ENCODE data around the gene FADS2.

The FADS2 gene

DNA sequence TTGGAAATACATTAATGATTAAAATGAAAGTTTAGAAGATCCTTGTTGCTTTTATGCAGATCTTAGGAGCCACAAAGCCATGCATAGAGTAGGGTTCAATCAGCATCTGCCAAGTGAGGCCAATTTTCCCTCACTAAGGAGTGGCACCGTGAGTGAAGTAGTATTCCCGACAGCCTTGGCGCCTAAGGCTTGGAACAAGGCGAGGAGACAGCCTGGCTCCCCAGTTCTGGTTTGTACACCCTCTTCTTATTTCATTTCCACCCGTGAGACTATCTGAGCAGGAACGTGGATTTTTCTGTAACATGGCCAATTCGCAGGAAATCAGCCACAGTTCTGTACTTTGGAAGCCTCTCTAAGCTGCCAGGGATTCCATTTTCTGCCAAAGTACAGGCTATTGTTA, 22.6 kb downstream of the FADS2 start:
- DNase-seq = no peak

- DNase-seq = no peak
Observed at GRCh38 chr11:61851113-61851899, 23.2 kb downstream of the FADS2 start.

GRCh38 chr11:61851900-61852295, 23.8 kb downstream of the FADS2 start:
- DNase-seq = no peak

DNA sequence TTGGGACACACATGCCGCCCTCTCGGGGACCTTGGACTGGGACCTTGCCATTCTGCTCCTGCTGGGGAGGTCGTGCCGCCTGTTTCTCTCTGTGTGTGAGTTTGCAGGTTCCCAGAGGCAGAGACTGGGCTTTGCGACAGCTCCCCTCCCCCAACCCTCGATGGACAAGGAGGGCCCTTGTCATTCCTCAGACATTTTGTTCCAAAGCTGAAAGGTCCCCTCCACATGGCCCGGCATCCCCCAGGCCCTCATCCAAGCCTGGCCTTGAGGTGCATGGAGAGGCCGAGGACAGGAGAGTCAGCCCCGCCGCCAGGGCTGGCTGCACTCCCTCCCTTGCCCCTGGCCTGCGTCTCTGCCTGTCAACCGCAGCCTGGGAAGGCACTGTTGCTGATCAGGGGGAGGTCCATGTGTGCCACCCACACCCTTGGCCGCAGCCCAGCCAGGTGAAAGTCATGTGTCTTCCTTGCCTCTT, 25.6 kb downstream of the FADS2 start:
- no peak for DNase-seq

DNA sequence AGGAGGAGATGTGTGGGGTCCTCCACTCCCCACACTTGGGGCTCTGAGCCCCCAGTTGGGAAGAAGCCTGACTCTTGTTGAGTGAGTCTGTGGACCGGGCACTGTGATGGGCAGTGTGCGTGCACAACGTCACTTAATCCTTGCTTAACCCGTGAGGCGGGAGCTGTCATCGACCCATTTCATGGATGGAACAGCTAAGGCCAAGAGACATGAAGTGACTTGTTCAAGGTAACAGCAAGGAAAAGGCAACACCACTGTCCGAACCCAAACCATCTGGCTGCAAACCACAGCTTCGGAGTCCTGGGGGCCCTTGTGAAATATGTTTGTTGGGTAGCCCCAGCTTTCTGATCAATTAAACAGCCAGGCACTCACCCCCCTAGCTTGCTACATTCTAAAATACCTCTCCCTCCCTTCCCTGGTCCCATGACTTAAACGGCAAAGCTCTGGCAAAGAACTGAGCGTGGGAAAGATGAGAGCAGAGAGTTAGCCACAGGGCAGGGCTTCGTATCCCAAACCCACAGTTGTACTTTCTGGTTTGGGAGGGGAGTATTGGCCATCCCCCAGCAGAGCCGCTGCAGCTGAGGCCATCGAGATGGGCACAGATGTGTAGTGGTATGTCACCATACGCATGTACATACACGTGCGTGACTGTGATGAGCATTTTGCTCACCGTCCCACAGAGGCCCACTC, 26.3 kb downstream of the FADS2 start:
- DNase-seq = no peak

DNA sequence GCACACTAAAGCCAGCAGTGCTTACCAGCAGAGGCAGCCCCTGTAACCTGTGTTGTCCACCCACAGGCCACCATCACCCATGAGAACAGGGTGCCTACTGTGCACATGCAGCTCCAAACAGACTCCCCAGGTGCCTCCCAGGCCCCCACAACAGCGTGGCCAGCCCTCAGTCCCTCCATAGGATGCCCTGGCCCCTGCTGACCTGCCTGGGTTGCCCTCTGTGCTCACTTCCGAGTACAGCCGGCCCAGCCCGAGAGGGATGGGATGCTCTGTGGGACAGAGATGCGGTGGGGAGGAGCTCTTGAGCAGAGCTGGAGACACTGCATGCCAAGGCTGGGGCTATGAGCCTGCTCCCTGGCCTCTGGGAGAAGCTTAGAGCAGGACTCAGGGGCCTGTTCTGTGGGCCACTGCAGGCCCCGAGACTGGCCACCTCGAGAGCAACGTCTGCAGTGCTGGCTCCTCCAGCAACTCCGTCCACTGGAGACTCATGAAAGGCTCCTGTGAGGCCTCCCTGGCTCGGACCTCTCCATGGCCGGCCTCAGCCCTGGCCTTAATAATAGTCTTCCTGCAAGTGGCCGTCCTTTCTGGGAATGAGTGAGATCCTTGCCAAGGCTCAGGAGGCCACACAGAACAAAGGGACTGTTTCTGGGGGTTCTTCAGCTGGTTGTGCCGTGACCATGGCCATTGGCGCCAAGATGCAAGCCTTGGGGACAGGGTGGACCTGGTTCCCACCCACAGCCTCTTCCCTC, 27.0 kb downstream of the FADS2 start:
- DNase-seq = no peak

GRCh38 chr11:61855939-61856680, 28.0 kb downstream of the FADS2 start:
- DNase-seq = no peak

DNA sequence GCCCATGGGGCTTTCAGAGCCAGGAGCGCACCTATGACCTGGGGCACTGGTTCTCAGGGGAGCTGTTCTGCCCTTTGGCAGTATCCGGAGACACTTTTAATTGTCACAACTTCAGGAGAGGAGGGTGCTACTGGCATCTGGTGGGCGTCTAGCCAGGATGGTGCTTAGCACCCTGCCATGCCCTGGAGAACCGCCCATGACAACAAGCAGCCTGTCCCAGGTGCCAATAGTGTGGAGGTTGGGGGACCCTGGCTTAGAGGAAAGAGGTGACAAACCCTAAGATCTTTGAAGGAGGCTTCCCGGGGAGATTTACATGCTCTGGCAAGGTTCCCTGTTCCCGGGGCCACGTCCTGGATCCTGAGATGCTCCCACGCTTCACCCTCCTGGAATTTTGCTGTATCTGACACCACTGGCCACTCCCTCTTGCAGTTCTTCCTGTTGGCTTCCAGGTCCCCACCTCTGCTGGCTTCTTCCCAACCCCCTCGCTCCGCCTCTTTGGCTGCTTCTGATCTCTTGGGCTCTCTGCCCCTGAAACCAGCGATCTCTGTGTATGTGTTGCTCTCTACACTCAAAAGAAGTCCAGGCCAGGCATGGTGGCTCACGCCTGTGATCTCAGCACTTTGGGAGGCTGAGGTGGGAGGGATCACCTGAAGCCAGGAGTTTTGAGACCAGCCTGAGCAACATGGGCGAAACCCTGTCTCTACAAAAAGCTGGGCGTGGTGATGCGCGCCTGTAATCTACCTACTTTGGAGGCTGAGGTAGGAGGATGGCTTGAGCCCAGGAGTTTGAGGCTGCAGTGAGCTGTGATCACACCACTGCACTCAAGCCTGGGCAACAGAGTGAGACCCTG, 32.2 kb downstream of the FADS2 start:
- no peak for DNase-seq

- no peak for DNase-seq
Observed at GRCh38 chr11:61861634-61862033, 33.5 kb downstream of the FADS2 start.

DNA sequence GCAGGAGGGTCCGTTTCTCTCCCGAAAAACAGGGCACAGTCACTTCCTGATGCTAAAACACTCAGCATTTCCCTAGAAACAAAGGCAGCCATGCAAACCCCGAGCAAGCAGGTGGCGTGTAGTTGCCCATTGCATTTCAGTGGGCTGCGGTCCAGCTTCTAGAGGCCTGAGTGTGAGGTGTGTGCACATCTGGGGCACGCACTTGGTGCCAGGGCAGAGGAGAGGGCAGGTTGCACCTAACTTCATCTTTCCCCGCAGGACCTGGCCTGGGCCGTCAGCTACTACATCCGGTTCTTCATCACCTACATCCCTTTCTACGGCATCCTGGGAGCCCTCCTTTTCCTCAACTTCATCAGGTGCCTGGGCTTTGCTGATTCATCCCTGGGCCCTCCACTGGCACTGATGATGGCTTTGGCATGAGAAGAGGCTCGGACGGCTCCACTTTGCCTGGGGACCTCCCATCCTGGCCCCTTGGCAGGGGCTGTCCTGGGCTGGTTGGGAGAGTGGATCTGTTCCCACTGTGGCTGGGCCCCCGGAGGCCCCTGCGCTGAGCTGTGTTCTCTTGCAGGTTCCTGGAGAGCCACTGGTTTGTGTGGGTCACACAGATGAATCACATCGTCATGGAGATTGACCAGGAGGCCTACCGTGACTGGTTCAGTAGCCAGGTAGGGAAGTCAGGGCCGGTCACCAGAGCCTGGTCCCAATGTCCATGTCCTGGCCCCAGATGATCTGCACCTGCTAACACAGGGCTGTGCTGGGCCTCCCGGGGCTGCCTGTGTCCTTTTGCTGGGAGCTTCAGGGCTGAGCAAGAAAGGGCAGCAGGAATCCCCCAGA, 34.8 kb downstream of the FADS2 start:
- no peak for DNase-seq

DNA sequence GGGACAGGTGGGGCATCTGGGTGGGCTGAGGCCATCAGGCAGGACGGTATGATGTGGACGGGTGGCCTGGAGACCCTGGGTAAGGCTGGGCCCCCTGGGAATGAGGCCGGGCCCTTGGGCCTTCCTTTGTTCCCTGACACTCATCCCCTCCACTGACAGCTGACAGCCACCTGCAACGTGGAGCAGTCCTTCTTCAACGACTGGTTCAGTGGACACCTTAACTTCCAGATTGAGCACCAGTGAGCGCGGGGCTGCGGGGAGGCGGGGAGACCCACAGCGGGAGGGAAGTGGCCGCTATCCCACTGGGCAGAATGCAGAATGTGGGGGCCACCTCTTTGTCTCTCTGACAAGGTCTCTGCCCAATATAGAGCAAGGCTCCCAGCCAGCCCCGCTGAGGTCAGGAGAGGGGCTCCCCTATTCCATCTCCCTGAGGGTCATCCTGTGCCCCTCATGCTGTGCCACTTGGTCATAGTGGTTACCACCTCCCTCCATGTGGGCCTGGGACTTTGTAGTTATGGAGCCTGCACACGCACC, 35.5 kb downstream of the FADS2 start:
- no peak for DNase-seq

DNA sequence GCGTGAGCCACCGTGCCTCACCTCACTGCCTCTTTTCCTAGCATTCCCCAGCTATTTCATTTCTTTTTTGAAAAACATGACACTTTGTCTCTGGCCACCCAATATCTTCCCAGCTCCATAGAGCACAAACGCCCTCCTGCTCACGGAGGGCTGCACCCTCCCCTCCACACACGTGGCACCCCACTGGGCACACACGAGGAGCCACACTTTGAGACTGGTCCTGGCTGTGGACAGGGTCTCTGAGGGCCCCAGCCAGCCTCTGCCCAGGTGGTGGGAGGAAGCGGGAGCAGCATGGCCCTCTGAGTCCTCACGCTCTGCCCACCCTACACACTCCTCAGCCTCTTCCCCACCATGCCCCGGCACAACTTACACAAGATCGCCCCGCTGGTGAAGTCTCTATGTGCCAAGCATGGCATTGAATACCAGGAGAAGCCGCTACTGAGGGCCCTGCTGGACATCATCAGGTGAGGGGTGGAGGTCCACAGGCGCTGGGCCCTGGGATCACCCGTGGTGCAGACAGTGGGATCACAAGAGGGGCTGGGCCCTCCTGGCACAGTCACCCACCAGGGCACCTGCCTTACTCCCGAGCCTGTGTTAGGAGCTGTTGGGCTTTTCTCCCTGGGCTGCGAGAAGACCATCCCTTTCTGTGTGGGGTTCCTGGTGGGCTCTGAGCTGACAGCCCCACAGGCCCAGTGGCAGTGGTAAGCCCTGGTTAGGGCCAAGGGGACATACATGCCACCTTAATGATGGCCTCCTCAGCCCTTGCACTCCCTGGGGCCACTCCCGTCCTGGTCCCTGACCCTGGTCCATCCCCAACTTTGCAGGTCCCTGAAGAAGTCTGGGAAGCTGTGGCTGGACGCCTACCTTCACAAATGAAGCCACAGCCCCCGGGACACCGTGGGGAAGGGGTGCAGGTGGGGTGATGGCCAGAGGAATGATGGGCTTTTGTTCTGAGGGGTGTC, 37.0 kb downstream of the FADS2 start:
- DNase-seq = no peak

DNA sequence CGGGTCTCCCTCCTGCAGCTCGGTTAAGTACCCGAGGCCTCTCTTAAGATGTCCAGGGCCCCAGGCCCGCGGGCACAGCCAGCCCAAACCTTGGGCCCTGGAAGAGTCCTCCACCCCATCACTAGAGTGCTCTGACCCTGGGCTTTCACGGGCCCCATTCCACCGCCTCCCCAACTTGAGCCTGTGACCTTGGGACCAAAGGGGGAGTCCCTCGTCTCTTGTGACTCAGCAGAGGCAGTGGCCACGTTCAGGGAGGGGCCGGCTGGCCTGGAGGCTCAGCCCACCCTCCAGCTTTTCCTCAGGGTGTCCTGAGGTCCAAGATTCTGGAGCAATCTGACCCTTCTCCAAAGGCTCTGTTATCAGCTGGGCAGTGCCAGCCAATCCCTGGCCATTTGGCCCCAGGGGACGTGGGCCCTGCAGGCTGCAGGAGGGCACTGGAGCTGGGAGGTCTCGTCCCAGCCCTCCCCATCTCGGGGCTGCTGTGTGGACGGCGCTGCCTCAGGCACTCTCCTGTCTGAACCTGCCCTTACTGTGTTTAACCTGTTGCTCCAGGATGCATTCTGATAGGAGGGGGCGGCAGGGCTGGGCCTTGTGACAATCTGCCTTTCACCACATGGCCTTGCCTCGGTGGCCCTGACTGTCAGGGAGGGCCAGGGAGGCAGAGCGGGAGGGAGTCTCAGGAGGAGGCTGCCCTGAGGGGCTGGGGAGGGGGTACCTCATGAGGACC, 38.3 kb downstream of the FADS2 start:
- DNase-seq = no peak

DNA sequence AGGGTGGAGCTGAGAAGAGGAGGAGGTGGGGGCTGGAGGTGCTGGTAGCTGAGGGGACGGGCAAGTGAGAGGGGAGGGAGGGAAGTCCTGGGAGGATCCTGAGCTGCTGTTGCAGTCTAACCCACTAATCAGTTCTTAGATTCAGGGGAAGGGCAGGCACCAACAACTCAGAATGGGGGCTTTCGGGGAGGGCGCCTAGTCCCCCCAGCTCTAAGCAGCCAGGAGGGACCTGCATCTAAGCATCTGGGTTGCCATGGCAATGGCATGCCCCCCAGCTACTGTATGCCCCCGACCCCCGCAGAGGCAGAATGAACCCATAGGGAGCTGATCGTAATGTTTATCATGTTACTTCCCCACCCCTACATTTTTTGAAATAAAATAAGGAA, 38.9 kb downstream of the FADS2 start:
- DNase-seq = no peak

DNA sequence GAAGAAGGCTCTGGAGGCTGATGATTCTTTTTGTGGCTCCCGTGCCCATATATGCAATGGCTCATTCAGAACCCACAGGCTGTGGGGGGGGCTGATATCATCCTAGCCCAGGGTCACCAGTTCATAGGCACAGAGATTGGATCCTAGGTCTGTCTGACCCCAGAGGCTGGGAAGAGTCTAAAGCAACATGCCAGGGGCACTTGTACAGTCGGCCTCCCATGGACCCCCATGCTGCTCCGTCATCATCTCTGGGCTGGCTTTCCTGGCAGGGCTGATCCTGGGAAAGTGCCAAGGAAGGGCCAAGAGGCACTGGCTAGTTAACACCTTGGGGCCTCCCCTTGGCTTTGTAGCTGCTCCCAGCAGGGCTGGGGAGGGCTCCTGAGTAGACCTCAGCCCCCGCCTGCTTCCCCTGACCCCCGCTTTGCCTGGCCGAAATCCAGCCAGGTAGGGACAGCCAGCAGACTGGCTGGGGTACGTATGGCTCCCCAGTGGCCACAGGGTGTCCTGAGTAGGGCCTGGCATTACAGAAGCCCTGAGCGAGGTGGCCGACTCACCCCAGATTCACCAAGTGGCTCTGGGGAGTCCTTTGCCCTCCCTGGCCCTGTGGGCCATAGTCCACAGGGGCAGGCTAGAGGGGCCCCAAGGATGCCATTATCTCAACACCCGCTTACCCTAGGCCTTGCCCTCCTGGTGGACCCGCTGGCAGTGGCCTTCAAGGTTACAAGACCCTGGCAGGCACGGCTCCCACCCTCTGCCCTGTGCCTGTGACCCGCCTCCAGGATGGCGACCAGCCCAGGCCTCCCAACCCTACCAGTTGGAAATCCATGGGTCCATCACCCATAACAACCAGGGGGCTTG, 40.7 kb downstream of the FADS2 start:
- DNase-seq = no peak

- no peak for DNase-seq
Observed at GRCh38 chr11:61869429-61869707, 41.3 kb downstream of the FADS2 start.

GRCh38 chr11:61869708-61870451, 41.8 kb downstream of the FADS2 start:
- DNase-seq = no peak

Data from T1000 (cell line).